ENCODE data around the gene PIEZO1.

PIEZO1 gene

GRCh38 chr16:88697831-88698615 is 87.0 kb downstream of the PIEZO1 start:
- DNase-seq = no peak

GRCh38 chr16:88697116-88697830 is 87.7 kb downstream of the PIEZO1 start:
- DNase-seq = no peak

GRCh38 chr16:88696441-88696840 is 88.6 kb downstream of the PIEZO1 start:
- DNase-seq = no peak

- DNase-seq = no peak
These were observed 89.3 kb downstream of the PIEZO1 start for GRCh38 chr16:88695753-88696152.

- no peak for DNase-seq
These were observed 89.8 kb downstream of the PIEZO1 start for GRCh38 chr16:88695218-88695617.

- no peak for DNase-seq
These were observed 90.6 kb downstream of the PIEZO1 start for GRCh38 chr16:88694221-88695087.

- DNase-seq = no peak
These were observed 91.4 kb downstream of the PIEZO1 start for GRCh38 chr16:88693420-88694177.

GRCh38 chr16:88692861-88693260 is 92.2 kb downstream of the PIEZO1 start:
- DNase-seq = no peak

GRCh38 chr16:88691924-88692560 is 93.0 kb downstream of the PIEZO1 start:
- no peak for DNase-seq

GRCh38 chr16:88691129-88691813 is 93.7 kb downstream of the PIEZO1 start:
- DNase-seq = no peak

GRCh38 chr16:88690341-88691128 is 94.5 kb downstream of the PIEZO1 start:
- no peak for DNase-seq

- DNase-seq = no peak
These were observed 96.8 kb downstream of the PIEZO1 start for GRCh38 chr16:88688013-88688778.

GRCh38 chr16:88687676-88688012 is 97.4 kb downstream of the PIEZO1 start:
- DNase-seq = no peak

GRCh38 chr16:88687254-88687576 is 97.8 kb downstream of the PIEZO1 start:
- no peak for DNase-seq

GRCh38 chr16:88686439-88687253 is 98.4 kb downstream of the PIEZO1 start, which contains the start of gene SNAI3:
Gene SNAI3, minus strand, starts transcription at chr16:88686507. Its CDS starts 101 bp downstream, at chr16:88686406.
- peak; percentile 85 for DNase-seq

GRCh38 chr16:88686062-88686438 is 99.0 kb downstream of the PIEZO1 start:
- DNase-seq = peak; percentile 28

GRCh38 chr16:88685156-88686061 is 99.6 kb downstream of the PIEZO1 start:
- DNase-seq = peak; percentile 68

GRCh38 chr16:88684569-88685155 is 100.4 kb downstream of the PIEZO1 start:
- DNase-seq = no peak

Measured in stimulated activated CD4-positive, alpha-beta T cell treated with anti-CD3 and anti-CD28 coated beads, Interleukin-4, amount 100 ng/mL, for 24 hours (primary cell).